ENCODE measurements around the gene LRTM2.

- TF ChIP-seq CTCF (conservative IDR thresholded peaks at IDR 0.05; ENCODE audit: low read length): no peak
- TF ChIP-seq EZH2phosphoT487 (IDR thresholded peaks at IDR 0.05; ENCODE audit: borderline replicate concordance, low read depth, low read length): no peak
Measured at GRCh38 chr12:1844661-1845409, 24.5 kb downstream of the LRTM2 start.
